IMR-90 (cell line): Measurements from ENCODE around the gene ASL. TPM values are rescaled to one million over a fixed set of nuclear protein-coding genes. Genes with fewer than 3 reads are reported as not detected.

Source experiments
- ATAC-seq: fragments of 200-7000 bp; cut with Tn5 transposase; 2 replicates; pipeline ENCODE4 v1.9.1; 2020; ENCODE audit warnings: low read depth, mild to moderate bottlenecking, moderate library complexity
- BruUV-seq: library from RNA; stranded (reverse); fragments of 400-500 nt; replicated peaks from 2 replicates; lab custom pipeline; 2021; lab: Mats Ljungman, UMichigan
- CTCF ChIA-PET: fragments of 300-600 bp; formaldehyde crosslinking; extraction: SDS; loops from one replicate; lab custom pipeline; 2021; ENCODE audit warnings: antibody characterized with exemption; lab: Yijun Ruan, JAX
- POLR2A ChIA-PET: fragments of 300-600 bp; sonication (Branson Sonifier 250); formaldehyde crosslinking; loops from one replicate; lab custom pipeline; 2022; ENCODE audit warnings: antibody characterized with exemption; ENCODE audit not compliant: unreplicated experiment; lab: Charles Lee
- DNase-seq: peaks from one replicate; pipeline ENCODE4 v3.0.0; 2013
- H2AFZ ChIP-seq: replicated peaks from 2 replicates; pipeline ENCODE3; 2013; ENCODE audit warnings: low read length, mild to moderate bottlenecking; ENCODE audit not compliant: poor library complexity
- H2AK5ac ChIP-seq: 2 replicates; pipeline ENCODE4 v1.6.1; 2013; ENCODE audit warnings: low read depth, low read length, inconsistent platforms
- H2AK9ac ChIP-seq: replicated peaks from 2 replicates; pipeline ENCODE3; 2013; ENCODE audit warnings: mild to moderate bottlenecking, low read depth, low read length, moderate library complexity; ENCODE audit not compliant: poor library complexity
- H2BK120ac ChIP-seq: 2 replicates; pipeline ENCODE4 v1.6.1; 2013; ENCODE audit warnings: low read depth, low read length, inconsistent platforms
- H2BK15ac ChIP-seq: 3 replicates; pipeline ENCODE4 v1.6.1; 2013; ENCODE audit warnings: low read depth, low read length, inconsistent platforms
- H2BK20ac ChIP-seq: 2 replicates; pipeline ENCODE4 v1.6.1; 2013; ENCODE audit warnings: low read depth, mild to moderate bottlenecking, inconsistent platforms, low read length, moderate library complexity
- H2BK5ac ChIP-seq: 2 replicates; pipeline ENCODE4 v1.6.1; 2013; ENCODE audit warnings: mild to moderate bottlenecking, low read depth, low read length, inconsistent platforms; ENCODE audit not compliant: poor library complexity, severe bottlenecking
- H3K14ac ChIP-seq: replicated peaks from 2 replicates; pipeline ENCODE4 v1.6.1; 2013; ENCODE audit warnings: low read depth, low read length, inconsistent platforms
- H3K18ac ChIP-seq: 2 replicates; pipeline ENCODE4 v1.6.1; 2013; ENCODE audit warnings: low read depth, low read length, control low read depth
- H3K23ac ChIP-seq: 2 replicates; pipeline ENCODE4 v1.6.1; 2013; ENCODE audit warnings: low read depth, low read length, inconsistent platforms
- H3K27ac ChIP-seq: 2 replicates; pipeline ENCODE4 v1.5.1; 2013; ENCODE audit warnings: mild to moderate bottlenecking, control low read depth, low read length; ENCODE audit not compliant: insufficient read depth
- H3K27me3 ChIP-seq: 2 replicates; pipeline ENCODE4 v1.6.1; 2013; ENCODE audit warnings: low read length; ENCODE audit not compliant: control insufficient read depth, insufficient read depth
- H3K36me3 ChIP-seq: 2 replicates; pipeline ENCODE4 v1.6.1; 2013; ENCODE audit warnings: low read length, mixed read lengths; ENCODE audit not compliant: control insufficient read depth, insufficient read depth
- H3K4ac ChIP-seq: 2 replicates; pipeline ENCODE4 v1.6.1; 2013; ENCODE audit warnings: low read depth, low read length, inconsistent platforms
- H3K4me1 ChIP-seq: 2 replicates; pipeline ENCODE4 v1.6.1; 2013; ENCODE audit warnings: low read length, mixed read lengths; ENCODE audit not compliant: control insufficient read depth, insufficient read depth
- H3K4me2 ChIP-seq: 2 replicates; pipeline ENCODE4 v1.6.1; 2013; ENCODE audit warnings: low read depth, mild to moderate bottlenecking, control low read depth, low read length, moderate library complexity
- H3K4me3 ChIP-seq: 2 replicates; pipeline ENCODE4 v1.5.1; 2013; ENCODE audit warnings: low read depth, mild to moderate bottlenecking, control low read depth, low read length, moderate library complexity; ENCODE audit not compliant: insufficient read depth
- H3K56ac ChIP-seq: 2 replicates; pipeline ENCODE4 v1.6.1; 2013; ENCODE audit warnings: low read length, inconsistent platforms; ENCODE audit not compliant: insufficient read depth; ENCODE audit errors: extremely low read depth
- H3K79me1 ChIP-seq, 2 experiments: 2 replicates each; pipeline ENCODE4 v1.6.1; 2013; ENCODE audit warnings: low read length in 2 of 2, inconsistent platforms in 1 of 2, low read depth in 1 of 2
- H3K9ac ChIP-seq: 2 replicates; pipeline ENCODE4 v1.6.1; 2013; ENCODE audit warnings: low read depth, low read length, control low read depth
- H3K9me1 ChIP-seq: 2 replicates; pipeline ENCODE4 v1.6.1; 2013; ENCODE audit warnings: low read length, inconsistent platforms; ENCODE audit not compliant: insufficient read depth
- H3K9me3 ChIP-seq: 2 replicates; pipeline ENCODE4 v1.6.1; 2013; ENCODE audit warnings: low read length; ENCODE audit not compliant: control insufficient read depth, insufficient read depth
- H4K20me1 ChIP-seq: 2 replicates; pipeline ENCODE4 v1.6.1; 2013; ENCODE audit warnings: low read length, inconsistent platforms; ENCODE audit not compliant: insufficient read depth
- H4K5ac ChIP-seq: 2 replicates; pipeline ENCODE4 v1.6.1; 2013; ENCODE audit warnings: mild to moderate bottlenecking, low read depth, low read length, control low read depth
- H4K8ac ChIP-seq, 2 experiments: 2 replicates each; pipeline ENCODE4 v1.6.1; 2013; ENCODE audit warnings: low read depth in 2 of 2, low read length in 2 of 2, control low read depth in 1 of 2, inconsistent platforms in 1 of 2
- H4K91ac ChIP-seq: 2 replicates; pipeline ENCODE4 v1.6.1; 2013; ENCODE audit warnings: low read depth, low read length, inconsistent platforms; ENCODE audit not compliant: insufficient read depth
- BHLHE40 ChIP-seq: fragments of 150-350 bp; IDR thresholded peaks from 2 replicates; pipeline ENCODE4 v1.6.1; 2016; ENCODE audit warnings: mild to moderate bottlenecking, low read depth, low read length
- CEBPB ChIP-seq: IDR thresholded peaks from 2 replicates; pipeline ENCODE4 v1.6.1; 2012; ENCODE audit warnings: low read depth, low read length, improper control_type of control experiment
- CHD1 ChIP-seq: IDR thresholded peaks from 2 replicates; pipeline ENCODE4 v1.6.1; 2012; ENCODE audit warnings: low read depth, low read length, improper control_type of control experiment
- ELK1 ChIP-seq: fragments of 150-350 bp; IDR thresholded peaks from 2 replicates; pipeline ENCODE4 v1.6.1; 2016; ENCODE audit warnings: low read depth, mild to moderate bottlenecking, low read length, moderate library complexity, borderline replicate concordance
- FOS ChIP-seq: fragments of 150-350 bp; IDR thresholded peaks from 2 replicates; pipeline ENCODE4 v1.6.1; 2016; ENCODE audit warnings: low read depth, low read length
- MAFK ChIP-seq: IDR thresholded peaks from 2 replicates; pipeline ENCODE4 v1.6.1; 2012; ENCODE audit warnings: low read depth, low read length, improper control_type of control experiment
- MAZ ChIP-seq: IDR thresholded peaks from 2 replicates; pipeline ENCODE4 v1.6.1; 2012; ENCODE audit warnings: low read depth, mild to moderate bottlenecking, low read length, improper control_type of control experiment, moderate library complexity, borderline replicate concordance
- MXI1 ChIP-seq: IDR thresholded peaks from 2 replicates; pipeline ENCODE4 v1.6.1; 2012; ENCODE audit warnings: low read depth, mild to moderate bottlenecking, low read length, moderate library complexity, borderline replicate concordance
- NFE2L2 ChIP-seq: fragments of 150-350 bp; IDR thresholded peaks from 2 replicates; pipeline ENCODE4 v1.6.1; 2016; ENCODE audit warnings: low read depth, mild to moderate bottlenecking, low read length
- POLR2A ChIP-seq: IDR thresholded peaks from 2 replicates; pipeline ENCODE4 v1.6.1; 2012; ENCODE audit warnings: mild to moderate bottlenecking, low read depth, low read length
- RAD21 ChIP-seq: IDR thresholded peaks from 2 replicates; pipeline ENCODE4 v1.6.1; 2012; ENCODE audit warnings: low read length, improper control_type of control experiment
- RCOR1 ChIP-seq: IDR thresholded peaks from 2 replicates; pipeline ENCODE4 v1.6.1; 2012; ENCODE audit warnings: mild to moderate bottlenecking, low read length, improper control_type of control experiment; ENCODE audit not compliant: insufficient replicate concordance
- RFX5 ChIP-seq: IDR thresholded peaks from 2 replicates; pipeline ENCODE4 v1.8.0; 2012; ENCODE audit warnings: low read depth, mild to moderate bottlenecking, low read length, moderate library complexity
- SMC3 ChIP-seq: fragments of 150-350 bp; IDR thresholded peaks from 2 replicates; pipeline ENCODE4 v1.6.1; 2016; ENCODE audit warnings: low read depth, mild to moderate bottlenecking, antibody characterized with exemption, low read length, moderate library complexity
- WGBS, 2 experiments: methylation state at CpG; one replicate each; pipeline versions ENCODE4 v1.1.5 to v1.1.7; 2013; ENCODE audit warnings: missing lambda C conversion rate in 2 of 2; ENCODE audit not compliant: insufficient read length in 1 of 2; ENCODE audit errors: extremely low coverage in 2 of 2; 5-methylcytosine and 5-hydroxymethylcytosine counted together
- dilution Hi-C: fragments of 300-500 bp; cut with HindIII; formaldehyde crosslinking; loops from one replicate; pipeline ENCODE4 v1.14.3; 2018; ENCODE audit warnings: low sequenced_read_pairs; ENCODE audit not compliant: unreplicated experiment
- in situ Hi-C: fragments of 300-500 bp; cut with MboI; formaldehyde crosslinking; loops from 3 replicates; pipeline ENCODE4 v1.14.3; 2019; ENCODE audit warnings: low sequenced_read_pairs, inconsistent platforms, mixed read lengths
- intact Hi-C: fragments of 100-400 bp; cut with micrococcal nuclease; formaldehyde crosslinking; loops from 2 replicates; pipeline ENCODE4 v1.10.0; 2022
- polyA plus RNA-seq, 3 experiments: library from polyadenylated mRNA; depleted of rRNA; stranded (reverse); fragments of >200 nt; gene quantifications; 2 replicates each; pipeline ENCODE4 v1.2.3, GENCODE V29; 2012; ENCODE audit warnings: low replicate concordance in 1 of 3
- total RNA-seq: library from RNA; depleted of rRNA; stranded (reverse); fragments of >200 nt; gene quantifications from 2 replicates; pipeline ENCODE4 v1.2.3, GENCODE V29; 2012
- TF ChIP-seq, protein P1 (sequence below): conservative IDR thresholded peaks from 2 replicates; pipeline ENCODE4 v1.5.1; 2012; ENCODE audit warnings: mild to moderate bottlenecking, low read depth, low read length, improper control_type of control experiment
- TF ChIP-seq, protein P2 (sequence below): fragments of 150-350 bp; IDR thresholded peaks from 2 replicates; pipeline ENCODE4 v1.6.1; 2017; ENCODE audit warnings: mild to moderate bottlenecking, antibody characterized with exemption, low read length, low read depth

Gene ASL
- total and polyA plus RNA-seq, 2 of the 4 experiments (the other 2 are of a cell fraction), result 49.0 to 50.0 TPM

DNA sequence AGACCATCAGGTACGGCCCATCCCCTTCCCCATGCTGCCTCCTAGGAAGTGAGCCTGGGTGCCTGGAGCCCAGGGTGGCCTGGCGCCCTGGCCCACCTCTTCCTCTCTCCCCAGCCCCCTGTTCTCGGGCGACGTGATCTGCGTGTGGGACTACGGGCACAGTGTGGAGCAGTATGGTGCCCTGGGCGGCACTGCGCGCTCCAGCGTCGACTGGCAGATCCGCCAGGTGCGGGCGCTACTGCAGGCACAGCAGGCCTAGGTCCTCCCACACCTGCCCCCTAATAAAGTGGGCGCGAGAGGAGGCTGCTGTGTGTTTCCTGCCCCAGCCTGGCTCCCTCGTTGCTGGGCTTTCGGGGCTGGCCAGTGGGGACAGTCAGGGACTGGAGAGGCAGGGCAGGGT, 17.0 kb downstream of the ASL start:
- whole genome bisulfite sequencing, 2 experiments, result 100% methylated on average over 3 of the region's 19 CpGs; no CpG with 5 or more reads in 1 of the 2 experiments

More for the DNA sequence above, 17.0 kb downstream of the ASL start:
- H3K27ac ChIP-seq, result no peak overlapping the region
- POLR2A ChIA-PET, result no interaction called here
- intact Hi-C loops, result no loop called here
- DNase-seq (no peak), ATAC-seq (no peak)
- no peak overlapping the region for H3K4ac ChIP-seq
- dilution Hi-C loops, result no loop called here
- no peak overlapping the region for H4K5ac ChIP-seq
- no peak overlapping the region for H4K8ac ChIP-seq
- H2BK20ac ChIP-seq, result no peak overlapping the region
- CTCF ChIA-PET, result interaction anchor here (0.5 kb wide), 1 partner anchor 85 kb away, joined by 4 read pairs; no protein-coding TSS in a partner anchor
- no peaks in the 10 kb centered on the region for H3K9me3 ChIP-seq
- in situ Hi-C loops, result no loop called here
- H2BK15ac ChIP-seq, result no peak overlapping the region
- no peak overlapping the region for H2BK120ac ChIP-seq
- H3K4me3 ChIP-seq, result no peak overlapping the region
- no peak overlapping the region for H3K18ac ChIP-seq
- no peak overlapping the region for H2AK5ac ChIP-seq
- no peaks in the 10 kb centered on the region for H3K4me1 ChIP-seq
- H2BK5ac ChIP-seq, result no peak overlapping the region
- peaks cover 15% of the 10 kb centered on the region for H3K36me3 ChIP-seq
- H2AFZ ChIP-seq, result no peak overlapping the region
- H4K20me1 ChIP-seq, result no peaks in the 10 kb centered on the region; the same call in 1 of the 2 replicates
- H3K23ac ChIP-seq, result no peak overlapping the region
- BruUV-seq, result no TSS peak
- no peak overlapping the region for H4K91ac ChIP-seq
- no peaks in the 10 kb centered on the region for H3K9me1 ChIP-seq
- no peak overlapping the region for H3K14ac ChIP-seq
- no peak overlapping the region for H3K56ac ChIP-seq
- TF ChIP-seq, protein P1, sequence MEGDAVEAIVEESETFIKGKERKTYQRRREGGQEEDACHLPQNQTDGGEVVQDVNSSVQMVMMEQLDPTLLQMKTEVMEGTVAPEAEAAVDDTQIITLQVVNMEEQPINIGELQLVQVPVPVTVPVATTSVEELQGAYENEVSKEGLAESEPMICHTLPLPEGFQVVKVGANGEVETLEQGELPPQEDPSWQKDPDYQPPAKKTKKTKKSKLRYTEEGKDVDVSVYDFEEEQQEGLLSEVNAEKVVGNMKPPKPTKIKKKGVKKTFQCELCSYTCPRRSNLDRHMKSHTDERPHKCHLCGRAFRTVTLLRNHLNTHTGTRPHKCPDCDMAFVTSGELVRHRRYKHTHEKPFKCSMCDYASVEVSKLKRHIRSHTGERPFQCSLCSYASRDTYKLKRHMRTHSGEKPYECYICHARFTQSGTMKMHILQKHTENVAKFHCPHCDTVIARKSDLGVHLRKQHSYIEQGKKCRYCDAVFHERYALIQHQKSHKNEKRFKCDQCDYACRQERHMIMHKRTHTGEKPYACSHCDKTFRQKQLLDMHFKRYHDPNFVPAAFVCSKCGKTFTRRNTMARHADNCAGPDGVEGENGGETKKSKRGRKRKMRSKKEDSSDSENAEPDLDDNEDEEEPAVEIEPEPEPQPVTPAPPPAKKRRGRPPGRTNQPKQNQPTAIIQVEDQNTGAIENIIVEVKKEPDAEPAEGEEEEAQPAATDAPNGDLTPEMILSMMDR, result no peak
- TF ChIP-seq POLR2A (no peak), NFE2L2 (no peak), FOS (no peak), SMC3 (no peak), MAZ (no peak), BHLHE40 (no peak), RAD21 (no peak), RCOR1 (no peak), RFX5 (no peak), CEBPB (no peak), MAFK (no peak), MXI1 (no peak), ELK1 (no peak), CHD1 (no peak)
- TF ChIP-seq, protein P2, sequence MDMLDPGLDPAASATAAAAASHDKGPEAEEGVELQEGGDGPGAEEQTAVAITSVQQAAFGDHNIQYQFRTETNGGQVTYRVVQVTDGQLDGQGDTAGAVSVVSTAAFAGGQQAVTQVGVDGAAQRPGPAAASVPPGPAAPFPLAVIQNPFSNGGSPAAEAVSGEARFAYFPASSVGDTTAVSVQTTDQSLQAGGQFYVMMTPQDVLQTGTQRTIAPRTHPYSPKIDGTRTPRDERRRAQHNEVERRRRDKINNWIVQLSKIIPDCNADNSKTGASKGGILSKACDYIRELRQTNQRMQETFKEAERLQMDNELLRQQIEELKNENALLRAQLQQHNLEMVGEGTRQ, result no peak
- H3K9ac ChIP-seq, result no peak overlapping the region
- H3K27me3 ChIP-seq, result no peaks in the 10 kb centered on the region
- H2AK9ac ChIP-seq, result peak overlapping the region; percentile 16
- no peak overlapping the region for H3K4me2 ChIP-seq
- no peaks in the 10 kb centered on the region; a peak in 1 of 4 replicates for H3K79me1 ChIP-seq
